Medulla oblongata (tissue), 1 donor: ENCODE data around the gene TAS1R3.
"Not testable (repeated sequence)": the region's sequence is repeated elsewhere in the genome, so short reads cannot be mapped to it uniquely, and the experiment has no call there.

Experiments used
- DNase-seq: peaks from one replicate; pipeline ENCODE4 v3.0.0-alpha.2; 2015; ENCODE audit errors: extremely low spot score

The TAS1R3 gene

DNA sequence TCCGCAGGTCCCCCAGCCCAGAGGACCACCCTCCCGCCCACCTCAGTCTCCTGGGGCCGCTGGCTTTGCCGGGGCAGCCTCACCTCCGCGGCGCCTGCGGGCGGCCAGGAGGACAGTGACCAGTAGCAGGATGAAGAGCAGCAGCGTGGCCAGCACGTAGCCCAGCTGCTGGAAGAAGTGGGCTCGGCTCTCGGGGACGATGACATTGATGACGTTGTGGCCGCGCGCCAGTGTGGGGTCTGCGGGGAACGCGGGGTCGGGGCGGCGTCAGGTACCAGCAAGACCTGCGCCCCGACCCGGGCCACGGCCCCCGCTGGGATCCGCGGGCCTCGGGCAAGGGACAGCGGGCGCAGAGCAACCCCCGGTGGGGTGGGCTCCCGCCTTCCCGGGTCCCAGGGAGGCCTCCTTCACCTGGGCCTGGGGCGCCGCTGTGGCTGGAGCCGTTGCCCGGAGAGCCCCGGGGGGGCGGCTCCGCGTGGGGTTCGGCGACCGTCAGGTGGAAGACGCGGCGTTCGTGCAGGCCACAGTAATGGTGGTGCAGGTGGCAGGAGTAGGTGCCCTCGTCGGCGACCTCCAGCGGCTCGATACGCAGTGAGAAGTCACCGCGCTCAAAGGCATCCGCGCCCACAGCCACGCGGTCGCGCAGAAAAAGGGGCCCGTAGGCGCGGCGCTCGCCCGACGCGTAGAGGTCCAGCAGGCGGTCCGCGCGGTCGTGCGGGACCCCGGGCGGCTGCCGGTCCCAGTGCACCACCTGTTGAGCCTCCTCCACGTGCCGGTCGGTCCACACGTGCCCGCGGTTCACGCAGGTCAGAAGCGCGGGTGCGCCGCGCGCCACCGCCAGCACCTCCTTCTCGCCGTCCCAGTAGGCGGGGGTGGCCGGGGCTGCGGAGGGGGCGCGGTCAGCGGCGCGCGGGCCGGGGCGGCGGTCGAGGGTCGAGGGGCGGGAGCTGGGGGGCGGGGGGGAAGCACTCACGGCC, 23.5 kb downstream of the TAS1R3 start:
- no peak for DNase-seq

DNA sequence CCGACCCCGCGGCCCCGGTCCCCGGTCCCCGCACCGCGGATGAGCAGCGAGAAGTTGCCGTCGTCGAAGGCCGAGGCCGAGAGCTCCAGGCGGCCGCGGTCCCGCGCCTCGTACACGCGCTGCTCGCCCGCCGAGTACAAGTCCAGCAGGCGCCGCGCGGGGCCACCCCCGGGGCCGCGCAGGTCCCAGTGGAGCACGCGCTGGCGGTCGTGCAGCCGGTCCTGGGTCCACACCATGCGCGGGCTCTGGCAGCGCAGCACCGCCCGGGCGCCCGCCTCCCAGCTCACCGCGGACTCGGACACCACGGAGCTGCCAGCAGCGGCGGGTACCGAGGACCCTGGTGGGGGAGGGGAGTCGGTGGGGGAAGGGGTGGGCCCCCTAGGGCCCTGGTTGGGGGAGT, 24.3 kb downstream of the TAS1R3 start:
- DNase-seq, result no peak

DNA sequence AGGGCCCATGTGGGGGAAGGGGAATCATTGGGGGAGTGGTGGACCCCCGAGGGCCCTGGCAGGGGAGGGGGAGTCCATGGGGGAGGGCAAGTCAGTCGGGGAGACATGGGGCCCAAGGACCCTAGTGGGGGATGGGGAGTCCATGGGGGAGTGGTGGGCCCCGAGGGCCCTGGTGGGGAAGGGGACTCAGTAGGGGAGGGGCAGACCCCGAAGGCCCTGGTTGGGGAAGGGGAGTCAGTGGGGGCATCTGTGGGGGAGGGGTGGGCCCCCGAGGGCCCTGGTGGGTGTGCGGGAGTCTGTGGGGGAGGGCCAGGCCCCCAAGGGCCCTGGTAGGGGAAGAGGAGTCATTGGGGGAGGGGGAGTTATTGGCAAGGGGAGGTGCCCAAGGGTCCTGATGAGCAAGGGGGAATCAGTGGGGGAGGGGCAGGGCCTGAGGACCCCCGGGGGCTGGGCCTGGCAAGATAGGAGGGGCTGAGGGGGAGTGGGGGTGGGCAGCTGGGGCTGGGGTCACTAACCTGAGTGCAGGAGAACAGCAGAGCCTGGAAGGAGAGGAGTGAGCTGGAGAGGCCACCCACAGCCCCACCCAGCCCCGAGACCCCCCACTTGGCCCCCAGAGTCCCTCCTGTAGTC, 25.2 kb downstream of the TAS1R3 start:
- DNase-seq, result no peak

DNA sequence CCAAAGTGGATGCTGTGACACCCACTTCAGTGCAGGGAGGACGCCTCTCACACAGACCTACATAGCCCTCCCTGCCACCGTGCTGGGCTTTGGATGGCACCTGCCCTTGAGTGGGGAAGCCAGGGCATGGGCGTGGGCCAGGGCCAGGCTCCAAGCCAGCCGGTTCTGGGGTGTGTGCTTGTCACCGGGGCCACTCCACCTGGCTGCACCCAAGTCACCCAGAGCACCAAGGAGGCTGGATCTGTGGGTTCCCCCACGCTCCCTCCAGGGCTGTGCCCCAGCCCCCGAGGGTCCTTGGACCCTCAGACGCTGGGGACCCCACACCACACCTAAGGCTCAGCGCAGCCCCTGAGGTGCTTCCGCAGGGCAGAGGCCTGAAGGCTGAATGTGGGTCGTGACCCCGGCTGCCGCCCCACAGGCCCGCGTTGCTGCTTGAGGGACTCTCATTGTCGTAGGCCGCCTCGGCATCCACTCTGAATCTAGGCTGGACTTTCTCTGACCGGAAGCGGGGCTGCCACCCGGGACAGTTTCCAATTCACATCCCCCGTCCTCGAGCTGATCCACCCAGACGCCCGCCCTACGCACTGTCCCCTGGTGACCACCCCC, 25.8 kb downstream of the TAS1R3 start:
- DNase-seq, result no peak

DNA sequence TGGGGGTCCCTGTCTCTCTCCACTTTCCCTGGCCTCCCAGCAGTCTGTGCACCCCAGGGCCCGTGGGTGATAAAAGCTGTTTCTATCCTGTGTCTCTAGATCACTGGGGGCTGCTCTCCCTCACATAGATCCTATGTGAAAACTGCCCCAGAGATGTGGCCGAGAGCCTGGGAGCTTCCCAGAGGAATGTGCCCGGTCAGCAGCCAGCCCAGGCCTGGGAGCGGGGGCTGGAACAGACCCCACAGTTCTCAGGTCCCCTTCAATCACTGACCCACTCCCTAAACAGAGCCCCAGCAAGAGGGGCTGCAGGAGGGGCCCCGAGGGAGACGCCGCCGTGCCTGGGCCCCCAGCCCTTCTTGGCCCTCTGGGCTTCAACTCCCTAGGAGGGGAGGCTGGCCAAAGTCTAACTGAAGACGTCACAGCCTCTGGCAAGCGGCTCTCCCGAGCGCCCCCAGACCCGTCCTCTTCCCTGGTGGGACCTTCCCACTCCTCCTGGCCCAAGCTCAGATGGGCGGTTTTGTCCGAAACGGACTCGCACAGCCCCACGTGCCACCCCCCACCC, 26.9 kb downstream of the TAS1R3 start:
- DNase-seq, result no peak

DNA sequence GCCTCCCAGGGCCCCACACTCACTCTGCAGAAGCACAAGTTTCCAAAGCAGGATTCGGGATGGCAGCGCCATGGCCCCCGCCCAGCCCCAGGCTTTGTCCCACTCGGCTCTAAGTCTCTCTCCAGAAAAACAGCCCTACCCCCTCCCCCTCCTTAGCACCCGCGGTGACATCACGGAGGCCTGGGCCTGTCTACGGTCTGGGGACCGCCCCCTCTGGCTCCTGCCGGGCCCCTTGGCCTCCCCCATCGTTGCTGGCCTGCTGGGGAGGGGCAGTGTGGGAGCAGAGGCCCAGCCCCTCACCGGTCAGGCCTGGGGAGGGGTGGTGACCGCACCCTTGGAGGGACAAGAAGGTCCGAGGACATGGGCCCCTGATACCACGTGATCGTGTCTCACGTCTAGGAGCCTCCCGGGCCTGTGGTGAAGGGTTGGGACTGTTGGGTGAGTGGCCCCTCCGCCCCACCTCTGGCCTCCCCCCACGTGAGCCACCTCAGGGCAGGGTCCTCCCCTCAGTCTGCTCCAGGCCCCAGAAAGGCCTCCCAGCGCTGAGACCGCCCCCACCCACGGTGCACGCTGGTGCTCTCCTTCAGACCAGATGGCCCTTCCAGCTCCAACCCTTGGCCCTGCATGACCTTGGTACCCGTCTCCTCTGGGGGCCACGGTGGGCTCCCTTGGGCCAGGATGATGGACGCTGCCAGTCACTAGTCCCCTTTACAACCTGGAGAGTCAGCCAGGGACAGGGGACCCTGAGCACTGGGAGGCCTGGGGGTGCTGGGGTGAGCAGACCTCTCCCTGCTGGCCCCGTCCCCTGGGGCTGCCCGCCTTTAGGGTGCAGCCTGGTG, 27.6 kb downstream of the TAS1R3 start, which contains the start of gene MXRA8:
MXRA8 (minus strand) TSS at position 123 of the 839 bp plus-strand sequence; CDS start at position 72, 51 bp downstream.
- peak; percentile 60 for DNase-seq

DNA sequence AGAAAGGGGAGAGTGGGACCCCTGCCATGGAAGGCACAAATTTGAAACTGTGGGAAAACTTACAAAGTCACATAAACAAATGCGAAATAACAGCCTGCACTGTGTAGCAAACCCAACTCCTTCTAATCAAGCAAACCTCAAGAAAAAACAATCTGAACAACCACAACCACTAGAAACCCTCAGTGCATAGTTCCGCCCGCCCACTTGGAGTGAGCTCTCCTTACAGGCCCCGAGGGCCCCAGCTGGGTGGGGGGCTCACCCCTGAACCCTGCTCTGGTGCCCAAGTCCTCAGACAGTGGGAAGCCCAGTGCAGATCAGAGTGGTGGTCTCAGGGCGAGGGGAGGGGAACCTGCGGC, 28.2 kb downstream of the TAS1R3 start:
- DNase-seq, result no peak

DNA sequence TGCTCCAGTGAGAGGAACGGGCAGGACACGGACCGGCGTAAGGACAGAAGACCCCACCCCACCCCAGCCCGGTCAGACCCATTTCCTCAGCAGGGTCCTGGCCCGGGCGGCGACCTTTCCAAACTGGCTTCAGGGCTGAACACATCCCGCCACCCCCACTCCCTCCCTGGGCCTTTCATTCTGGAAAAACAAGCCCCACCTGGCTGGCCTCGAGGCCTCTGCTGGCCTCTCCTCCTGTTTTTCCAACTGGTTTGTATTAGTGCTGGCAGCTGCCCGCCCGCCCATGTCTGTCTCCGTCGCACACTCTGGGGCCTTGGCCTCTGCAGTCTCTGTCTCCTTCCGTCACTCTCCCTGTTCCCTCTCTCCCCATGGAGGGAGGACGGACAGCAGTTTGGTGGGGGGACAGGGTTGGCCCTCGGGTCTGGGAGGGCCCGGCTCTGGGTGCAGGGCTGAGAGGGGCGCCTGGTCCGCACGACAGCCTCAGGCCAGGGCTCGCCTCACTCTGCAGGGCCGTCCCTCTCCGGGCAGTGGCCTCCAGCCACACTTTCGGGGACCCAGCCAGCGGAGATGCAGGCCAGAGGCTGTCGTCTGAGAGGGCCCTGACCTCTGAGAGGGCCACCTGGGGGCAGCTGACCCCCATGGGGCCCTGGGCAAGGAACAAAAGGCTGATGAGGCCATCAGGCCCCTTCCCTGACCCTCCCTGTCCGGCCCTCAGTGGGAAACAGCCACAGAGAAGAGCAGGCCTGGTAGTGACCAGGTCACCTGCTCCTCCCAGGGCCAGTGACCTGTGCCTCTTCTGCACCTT, 28.8 kb downstream of the TAS1R3 start:
- DNase-seq, result no peak

DNA sequence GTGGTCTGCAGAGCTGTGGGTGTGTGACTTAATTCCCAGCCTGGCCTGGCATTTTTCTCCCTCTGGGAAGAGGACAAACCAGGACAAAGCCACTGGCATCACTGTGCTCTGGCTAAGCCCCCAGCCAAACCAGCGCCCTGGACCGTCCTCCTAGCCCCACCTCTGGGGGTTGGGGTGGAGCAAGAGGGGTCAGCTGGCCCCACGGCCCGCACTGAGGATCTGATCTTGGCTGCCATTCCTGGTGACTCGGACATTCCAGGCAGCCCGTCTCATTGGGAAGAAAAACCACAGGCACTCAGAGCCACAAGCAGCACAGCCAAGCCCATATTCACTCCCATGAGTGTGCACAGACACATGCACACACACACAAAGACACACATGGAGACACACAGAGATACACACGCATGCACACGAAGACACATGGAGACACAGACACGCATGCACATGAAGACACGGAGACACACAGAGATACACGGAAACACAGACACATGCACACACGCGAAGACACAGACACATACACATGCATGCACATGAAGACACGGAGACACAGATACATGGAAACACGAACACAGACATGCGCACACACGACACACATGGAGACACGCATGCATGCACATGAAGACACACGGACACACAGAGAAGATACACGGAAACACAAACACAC, 29.6 kb downstream of the TAS1R3 start:
- DNase-seq, result peak; percentile 39

DNA sequence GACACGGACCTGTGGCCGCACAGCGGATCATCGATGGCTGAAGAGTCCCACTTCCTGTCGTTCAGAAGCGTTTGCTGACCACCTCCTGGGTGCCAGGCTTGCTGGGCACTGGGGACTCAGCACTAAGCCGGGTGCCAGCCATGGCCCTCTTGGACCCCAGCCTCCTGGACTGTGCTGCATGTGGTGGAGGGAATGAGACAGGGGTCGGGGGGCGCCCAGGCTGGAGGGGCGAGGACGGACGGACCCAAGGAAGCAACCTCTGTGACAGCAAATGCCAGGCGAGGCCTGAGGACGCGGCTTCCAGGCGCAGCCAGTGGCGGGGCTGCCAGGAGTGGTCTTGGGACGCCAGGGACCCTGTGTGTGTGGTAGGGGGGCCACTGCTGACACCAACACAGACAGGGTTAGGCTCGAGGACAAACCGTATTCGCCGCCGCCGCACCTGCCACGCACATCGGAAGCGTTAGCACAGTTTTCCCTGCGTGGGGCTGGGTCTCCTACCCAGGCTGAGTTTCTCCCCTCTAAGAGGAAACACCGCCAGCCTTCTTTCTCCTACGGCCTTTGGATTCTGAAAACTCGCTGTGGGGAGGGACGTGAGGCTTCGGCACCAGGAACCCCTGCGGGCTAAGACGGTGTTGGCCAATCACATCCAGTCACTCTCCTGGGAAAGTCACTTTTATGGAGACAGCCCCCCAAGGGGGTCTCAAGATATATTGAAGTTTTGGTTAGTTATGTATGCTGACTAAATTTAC, 30.3 kb downstream of the TAS1R3 start:
- no peak for DNase-seq

DNA sequence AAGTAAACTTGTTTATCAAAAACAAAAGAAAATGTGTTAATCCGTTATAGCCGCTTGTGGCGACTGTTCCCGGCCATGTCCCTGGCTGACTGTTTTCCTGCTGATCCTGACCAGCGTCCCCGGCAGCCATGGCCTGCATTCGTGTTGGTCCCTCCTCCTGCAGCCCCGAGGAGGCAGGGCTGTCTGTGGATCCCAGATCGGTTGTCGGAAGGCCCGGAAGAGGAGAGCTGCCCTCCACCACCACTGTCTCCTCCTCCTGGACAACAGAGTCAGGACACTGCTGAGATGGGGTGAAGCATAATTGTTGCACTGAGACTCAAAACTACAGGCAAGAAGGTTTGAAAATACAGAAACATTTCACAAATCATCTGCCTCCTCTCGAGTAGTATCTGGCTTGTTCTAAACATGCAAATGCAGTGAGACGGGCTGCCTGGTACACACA, 30.9 kb downstream of the TAS1R3 start:
- DNase-seq, result no peak

DNA sequence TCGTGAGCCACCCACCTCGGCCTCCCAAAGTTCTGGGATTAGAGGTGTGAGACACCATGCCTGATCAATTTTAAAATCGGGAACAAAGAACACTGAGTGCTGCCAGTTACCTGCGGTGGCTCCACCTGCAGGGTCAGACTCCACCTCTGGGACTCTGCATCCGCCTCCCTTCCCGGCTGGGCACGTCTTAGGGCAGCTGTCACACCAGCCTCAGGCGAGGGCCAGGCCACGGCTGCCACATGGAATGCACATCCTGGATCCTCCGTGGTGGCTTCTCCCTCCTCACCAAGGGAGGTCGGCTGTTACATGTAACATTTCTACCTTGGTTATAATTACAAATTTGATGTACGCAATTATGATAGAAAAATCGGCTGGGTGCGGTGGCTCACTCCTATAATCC, 33.2 kb downstream of the TAS1R3 start:
- DNase-seq, result no peak

DNA sequence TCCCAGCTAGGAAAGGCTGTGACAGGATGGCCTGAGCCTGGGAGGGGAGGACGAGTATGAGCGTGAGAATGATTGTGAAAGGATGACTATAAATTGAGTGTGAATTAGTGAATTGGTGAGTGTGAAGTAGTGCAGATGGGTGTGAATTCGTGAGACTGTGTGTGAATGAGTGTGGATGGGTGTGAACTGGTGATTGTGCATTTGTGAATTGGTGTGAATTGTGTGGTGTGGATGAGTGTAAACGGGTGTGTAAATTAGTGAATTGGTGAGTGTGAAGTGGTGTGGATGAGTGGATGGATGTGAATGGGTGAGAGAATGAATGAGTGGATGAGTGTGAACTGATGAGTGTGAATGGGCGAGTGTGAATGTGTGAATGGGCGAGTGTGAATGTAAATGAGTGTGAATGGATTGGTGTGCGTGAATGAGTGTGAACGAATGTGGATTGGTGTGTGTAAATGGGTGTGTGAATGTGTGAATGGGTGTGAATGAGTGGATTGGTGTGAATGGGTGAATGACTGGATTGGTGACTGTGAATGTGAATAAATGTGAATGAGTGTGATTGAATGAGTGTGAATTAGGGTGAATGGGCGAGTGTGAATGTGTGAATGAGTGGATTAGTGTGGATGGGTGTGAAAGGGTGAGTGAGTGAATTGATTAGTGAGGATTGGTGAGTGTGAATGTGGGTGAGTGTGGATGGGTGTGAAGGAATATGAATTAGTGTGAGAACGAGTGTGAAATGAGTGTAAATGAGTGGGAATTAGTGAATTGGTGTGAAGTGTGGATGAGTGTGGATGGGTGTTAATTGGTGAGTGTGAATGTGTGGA, 35.0 kb downstream of the TAS1R3 start:
- DNase-seq, result no peak

DNA sequence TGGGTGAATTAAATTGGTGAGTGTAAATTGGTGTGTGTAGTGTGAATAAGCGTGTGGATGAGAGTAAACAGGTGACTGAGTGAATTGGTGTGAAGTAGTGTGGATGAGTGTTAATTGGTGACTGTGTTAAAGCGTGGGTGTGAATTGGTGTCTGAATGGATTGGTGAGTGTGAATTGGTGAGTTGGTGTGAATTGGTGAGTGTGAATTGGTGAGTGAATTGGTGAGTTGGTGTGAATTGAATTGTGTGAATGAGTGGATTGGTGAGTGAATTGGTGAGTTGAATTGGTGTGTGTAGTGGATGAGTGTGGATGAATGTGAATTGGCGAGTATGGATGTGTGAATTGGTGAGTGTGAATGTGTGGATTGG, 35.6 kb downstream of the TAS1R3 start:
- DNase-seq, result no peak

DNA sequence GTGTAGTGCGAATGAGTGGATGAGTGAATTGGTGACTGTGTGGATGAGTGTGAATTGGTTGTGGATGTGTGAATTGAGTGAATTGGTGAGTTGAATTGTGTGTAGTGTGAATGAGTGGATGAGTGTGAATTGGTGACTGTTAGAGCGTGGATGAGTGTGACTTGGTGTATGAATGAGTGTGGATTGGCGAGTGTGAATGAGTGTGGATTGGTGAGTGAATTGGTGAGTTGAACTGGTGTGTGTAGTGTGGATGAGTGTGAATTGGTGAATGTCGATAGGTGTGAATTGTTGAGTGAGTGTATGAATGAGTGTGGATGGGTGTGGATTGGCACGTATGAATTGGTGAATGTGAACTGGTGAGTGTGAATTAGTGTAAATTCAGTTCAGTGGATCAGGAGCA, 36.2 kb downstream of the TAS1R3 start:
- DNase-seq, result no peak

DNA sequence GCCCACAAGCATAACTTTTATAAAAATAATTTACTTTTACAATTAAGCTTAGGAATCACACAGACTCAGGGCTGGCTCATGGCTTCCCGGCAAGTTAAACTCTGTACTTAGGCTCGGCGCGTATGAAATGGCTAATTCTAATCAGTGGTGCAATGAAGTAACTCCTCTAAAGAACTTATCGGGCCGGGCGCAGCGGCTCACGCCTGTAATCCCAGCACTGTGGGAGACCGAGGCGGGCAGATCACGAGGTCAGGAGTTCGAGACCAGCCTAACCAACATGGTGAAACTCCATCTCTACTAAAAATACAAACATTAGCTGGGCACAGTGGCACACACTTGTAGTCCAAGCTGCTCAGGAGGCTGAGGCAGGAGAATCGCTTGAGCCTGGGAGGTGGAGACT, 39.0 kb downstream of the TAS1R3 start:
- DNase-seq, result not testable (repeated sequence)

DNA sequence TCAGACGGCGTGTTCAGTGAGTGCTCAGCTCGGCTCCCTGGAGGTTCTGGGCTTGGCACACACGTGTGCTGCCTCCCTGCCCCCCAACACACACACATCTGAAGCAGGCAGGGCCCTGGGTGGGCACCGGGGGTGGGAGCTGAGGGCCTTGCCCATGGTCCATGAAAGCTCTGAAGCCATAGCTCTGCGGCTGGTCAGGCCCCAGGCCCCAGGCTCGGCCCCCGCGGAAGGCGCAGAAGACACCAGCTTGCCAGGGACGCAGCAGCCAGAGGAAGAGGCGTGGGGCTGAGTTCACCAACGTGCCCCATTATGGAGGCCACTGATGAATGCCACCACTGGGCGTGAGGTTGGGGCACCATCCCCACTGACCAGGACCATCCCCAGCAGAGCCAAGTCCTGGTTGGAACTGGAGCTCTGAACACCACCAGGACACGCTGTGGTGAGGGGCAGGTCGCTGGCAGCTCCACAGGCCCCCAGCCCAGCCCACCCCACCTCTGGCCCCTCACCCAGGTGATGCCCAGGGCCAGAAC, 39.8 kb downstream of the TAS1R3 start:
- no peak for DNase-seq

DNA sequence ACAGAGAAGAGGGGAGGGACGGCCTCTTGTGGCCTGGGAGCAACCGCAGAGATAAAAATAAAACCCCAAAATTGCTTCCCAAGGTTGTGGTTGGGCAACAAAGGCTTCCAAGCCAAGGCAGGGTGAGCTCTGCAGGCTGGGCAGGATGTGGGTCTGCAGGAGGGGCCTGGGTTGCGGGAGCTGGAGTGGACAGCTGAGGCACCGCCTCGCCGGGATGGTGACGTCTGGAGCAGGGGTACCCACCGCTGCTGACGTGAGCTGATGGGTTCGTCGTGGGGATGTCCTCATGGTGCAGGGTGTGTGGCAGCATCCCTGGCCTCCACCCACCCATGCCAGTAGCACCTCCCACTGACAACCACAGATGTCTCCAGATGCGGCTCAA, 40.3 kb downstream of the TAS1R3 start:
- DNase-seq, result no peak
